ENCODE data around the gene DLGAP1.

GRCh38 chr18:4444306-4444705 lies 10.8 kb downstream of the DLGAP1 start:
- TF ChIP-seq, protein P1, sequence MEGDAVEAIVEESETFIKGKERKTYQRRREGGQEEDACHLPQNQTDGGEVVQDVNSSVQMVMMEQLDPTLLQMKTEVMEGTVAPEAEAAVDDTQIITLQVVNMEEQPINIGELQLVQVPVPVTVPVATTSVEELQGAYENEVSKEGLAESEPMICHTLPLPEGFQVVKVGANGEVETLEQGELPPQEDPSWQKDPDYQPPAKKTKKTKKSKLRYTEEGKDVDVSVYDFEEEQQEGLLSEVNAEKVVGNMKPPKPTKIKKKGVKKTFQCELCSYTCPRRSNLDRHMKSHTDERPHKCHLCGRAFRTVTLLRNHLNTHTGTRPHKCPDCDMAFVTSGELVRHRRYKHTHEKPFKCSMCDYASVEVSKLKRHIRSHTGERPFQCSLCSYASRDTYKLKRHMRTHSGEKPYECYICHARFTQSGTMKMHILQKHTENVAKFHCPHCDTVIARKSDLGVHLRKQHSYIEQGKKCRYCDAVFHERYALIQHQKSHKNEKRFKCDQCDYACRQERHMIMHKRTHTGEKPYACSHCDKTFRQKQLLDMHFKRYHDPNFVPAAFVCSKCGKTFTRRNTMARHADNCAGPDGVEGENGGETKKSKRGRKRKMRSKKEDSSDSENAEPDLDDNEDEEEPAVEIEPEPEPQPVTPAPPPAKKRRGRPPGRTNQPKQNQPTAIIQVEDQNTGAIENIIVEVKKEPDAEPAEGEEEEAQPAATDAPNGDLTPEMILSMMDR (IDR thresholded peaks at IDR 0.05; ENCODE audit: low read depth, low read length, missing input control), result no peak
- TF ChIP-seq SP1 (IDR thresholded peaks at IDR 0.05) (no peak), RAD21 (IDR thresholded peaks at IDR 0.05) (no peak), RXRA (IDR thresholded peaks at IDR 0.05) (no peak)
- TF ChIP-seq, protein P2, sequence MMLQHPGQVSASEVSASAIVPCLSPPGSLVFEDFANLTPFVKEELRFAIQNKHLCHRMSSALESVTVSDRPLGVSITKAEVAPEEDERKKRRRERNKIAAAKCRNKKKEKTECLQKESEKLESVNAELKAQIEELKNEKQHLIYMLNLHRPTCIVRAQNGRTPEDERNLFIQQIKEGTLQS (IDR thresholded peaks at IDR 0.05), result no peak

All from liver (tissue), 3 donors.